NCI-H1436 (cell line): ENCODE data around the gene C1orf210.

Experiments used
- DNase-seq: peaks from one replicate; lab custom pipeline; 2025; lab: John Stamatoyannopoulos, UW

The C1orf210 gene

DNA sequence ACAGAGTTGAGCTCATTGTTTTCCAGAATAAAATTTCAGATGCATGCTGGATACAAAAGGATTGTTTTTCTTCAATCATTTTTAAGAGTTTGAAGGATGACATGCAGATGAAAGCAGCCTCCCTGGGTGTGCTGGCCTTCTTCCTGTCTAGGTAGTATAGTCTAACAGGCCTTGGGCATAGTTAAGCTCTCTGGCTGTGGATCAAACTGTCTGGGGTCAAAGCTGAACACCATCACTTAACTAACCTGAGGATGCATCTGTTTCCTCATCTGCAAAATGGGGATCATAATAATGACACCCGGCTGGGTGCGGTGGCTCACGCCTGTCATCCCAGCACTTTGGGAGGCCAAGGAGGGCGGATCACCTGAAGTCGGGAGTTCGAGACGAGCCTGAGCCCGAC is 9.4 kb upstream of the C1orf210 start:
- DNase-seq: no peak

DNA sequence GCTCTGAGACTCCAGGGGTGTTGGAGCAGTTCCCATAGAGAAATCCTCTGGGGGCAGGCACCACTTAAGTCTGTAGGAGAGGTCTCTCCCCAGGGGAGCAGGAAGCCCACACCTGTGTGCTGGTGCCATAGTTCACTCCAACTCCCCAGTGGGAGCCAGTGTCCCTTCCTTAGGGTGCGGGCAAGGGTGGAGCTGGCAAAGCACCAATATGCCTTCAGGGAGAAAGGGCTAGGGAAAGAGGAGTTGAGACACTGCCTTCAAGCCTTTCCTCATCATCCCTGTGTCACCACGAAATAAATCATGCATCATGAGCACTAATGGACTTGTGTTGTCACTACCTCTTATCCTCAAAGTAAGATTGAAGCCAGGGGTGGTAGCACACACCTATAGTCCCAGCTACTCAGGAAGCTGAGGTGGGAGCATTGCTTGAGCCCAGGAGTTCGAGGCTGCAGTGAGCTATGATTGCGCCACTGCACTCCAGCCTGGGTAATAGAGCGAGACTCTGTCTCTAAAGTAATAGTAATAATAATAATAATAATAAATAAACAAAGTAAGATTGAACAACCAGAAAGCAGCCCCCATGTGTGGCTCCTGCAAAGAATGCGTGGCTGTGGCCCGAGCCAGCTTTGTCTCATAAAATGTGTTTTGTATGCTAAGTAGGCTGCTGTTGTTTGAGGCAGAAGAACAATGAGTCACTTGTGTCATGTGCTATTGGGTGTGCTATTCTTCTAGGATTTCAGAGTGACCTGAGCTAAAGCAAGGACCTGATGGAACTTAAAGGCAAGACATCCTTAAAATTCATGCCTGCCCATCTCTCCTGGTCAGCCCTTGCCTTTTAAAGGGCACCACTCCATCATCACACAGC is 8.7 kb upstream of the C1orf210 start:
- no peak for DNase-seq

DNA sequence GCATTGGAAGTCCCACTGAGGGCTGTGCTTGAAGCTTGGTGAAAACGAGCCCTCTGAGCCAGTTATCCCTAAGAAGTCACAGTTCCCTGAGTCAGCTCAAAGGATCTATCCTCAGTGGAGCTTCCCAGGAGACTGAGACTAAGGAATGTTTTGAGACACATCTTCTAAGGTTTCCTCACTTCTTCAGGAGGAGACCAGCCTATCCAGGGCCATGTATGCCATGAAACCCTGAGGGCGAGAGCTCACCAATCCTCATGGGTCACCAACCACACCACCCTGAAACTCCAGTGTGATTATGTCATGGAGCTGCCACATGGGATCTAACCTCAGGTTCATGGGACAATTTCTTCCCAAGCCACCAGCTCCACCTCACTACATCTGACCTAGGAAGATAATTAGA is 7.8 kb upstream of the C1orf210 start:
- DNase-seq: no peak

DNA sequence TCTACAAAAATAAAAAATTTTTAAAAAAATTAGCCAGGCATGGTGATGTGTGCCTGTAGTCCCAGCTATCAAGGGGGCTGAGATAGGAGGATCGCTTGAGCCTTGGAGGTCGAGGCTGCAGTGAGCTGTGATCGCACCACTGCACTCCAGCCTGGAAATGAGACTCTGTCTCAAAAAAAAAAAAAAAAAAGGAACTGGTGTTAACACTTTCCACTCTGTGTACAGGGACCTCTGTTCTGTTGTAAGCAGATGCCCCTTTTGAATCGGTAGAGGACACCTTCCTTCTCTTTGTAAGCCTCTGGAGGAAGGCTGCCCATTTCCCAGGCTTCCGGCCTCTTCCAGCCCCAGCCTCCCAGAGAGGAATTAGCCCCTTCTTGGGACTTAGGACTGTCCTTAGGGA is 7.3 kb upstream of the C1orf210 start:
- no peak for DNase-seq

DNA sequence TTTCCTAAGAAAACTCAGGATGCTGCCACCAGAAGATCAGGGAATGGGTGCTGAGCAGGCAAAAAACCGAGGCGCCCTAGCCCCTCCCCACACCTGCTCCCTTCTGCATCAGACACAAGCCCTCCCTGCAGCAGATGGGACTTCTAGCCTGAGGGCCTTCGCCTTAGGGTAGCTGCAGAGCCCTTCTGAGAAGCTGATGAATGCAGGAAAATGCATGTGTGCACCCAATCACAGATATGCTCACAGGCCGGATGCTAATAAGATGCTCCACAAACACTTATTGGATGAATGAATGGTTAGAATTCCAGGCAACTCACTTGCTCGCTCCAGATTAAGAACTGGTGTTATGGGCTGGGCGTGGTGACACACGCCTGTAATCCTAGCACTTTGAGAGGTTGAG is 6.8 kb upstream of the C1orf210 start:
- no peak for DNase-seq

DNA sequence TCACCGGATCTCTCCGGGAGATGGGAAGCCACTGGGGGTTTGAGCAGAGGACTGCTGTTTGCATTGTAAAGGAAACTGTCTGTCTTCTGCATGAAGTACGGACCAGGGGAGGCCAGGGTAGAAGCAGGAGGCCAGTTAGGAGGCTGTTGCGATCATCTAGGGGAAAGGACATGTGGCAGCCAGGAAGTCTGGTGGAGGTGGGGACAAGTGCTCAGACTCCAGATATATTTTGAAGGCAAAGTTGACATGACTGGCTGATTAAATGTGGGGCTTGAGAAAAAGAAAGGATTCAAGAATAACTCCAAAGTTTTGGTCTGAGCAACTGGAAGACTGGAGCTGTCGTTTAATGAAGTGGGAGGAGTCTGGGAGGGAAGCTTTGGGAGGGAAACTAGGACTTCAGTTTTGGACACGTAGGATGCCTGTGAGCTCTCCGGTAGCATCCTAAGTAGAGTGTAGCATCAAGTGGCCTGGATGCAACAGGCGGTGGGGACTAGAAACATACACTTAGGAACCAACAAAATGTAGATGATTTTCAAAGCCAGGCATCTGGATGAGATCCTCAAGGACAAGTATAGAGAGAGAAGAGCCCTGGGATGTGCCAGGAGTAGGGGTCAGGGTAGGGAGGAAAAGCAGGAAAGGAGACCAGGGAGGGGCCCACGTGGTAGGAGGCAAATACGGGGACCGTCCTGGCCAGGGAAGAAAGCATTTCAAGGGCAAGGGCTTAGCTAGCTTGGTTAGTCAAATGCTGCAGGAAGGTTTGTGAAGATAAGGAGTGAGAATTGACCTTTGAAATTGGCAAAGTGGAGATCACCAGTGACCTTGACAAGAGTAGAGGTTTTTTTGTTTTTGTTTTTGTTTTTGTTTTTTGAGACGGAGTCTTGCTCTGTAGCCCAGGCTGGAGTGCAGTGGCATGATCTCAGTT is 3.7 kb upstream of the C1orf210 start:
- DNase-seq: no peak

DNA sequence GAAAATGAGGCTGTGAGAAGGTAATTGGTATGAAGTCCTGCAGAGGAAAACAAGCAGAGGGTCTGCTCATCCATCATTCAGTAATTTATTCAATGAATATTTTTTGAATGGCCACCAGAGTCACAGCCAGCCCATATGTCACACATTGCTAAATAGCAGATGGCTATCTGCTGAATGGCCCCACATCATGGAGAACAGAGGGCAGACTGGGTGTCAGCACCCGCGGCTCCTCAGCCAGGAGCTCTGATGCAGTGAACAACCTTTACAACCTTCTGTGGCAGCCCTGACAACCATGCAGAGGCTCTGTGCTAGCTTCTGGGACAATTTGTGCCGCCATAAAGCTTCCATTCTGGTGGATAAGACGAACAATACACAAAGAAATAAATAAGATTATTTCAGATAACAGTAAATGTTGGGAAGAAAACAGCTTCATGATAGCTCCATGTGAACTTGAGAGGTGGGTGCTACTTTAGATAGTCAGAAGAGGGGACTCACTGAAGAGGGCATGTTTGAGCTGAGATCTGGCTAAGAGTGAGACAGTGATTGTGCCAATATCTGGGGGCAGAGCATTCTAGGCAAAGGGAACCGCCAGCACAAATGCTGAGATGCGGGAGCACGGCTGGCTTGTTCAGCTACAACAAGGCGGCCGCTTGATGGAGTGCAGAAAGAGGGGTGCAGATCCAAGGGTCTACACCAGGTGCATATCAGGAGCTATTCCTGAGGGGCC is 2.8 kb upstream of the C1orf210 start:
- DNase-seq: no peak

DNA sequence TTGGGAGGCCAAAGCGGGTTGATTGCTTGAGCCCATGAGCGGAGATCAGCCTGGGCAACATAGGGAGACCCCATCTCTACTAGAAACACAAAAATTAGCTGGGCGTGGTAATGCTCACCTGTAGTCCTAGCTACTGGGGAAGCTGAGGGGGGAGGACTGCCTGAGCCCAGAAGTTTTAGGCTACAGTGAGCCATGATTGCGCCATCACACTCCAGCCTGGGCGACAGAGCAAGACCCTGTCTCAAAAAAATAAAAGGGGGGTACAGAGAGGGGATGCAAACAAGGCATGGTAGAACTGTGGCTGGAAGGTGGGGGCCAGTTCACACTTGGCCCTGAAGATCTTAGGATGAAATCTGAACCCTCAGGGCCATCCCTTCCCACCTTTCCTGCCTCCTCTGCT is 1.2 kb upstream of the C1orf210 start:
- DNase-seq: no peak

DNA sequence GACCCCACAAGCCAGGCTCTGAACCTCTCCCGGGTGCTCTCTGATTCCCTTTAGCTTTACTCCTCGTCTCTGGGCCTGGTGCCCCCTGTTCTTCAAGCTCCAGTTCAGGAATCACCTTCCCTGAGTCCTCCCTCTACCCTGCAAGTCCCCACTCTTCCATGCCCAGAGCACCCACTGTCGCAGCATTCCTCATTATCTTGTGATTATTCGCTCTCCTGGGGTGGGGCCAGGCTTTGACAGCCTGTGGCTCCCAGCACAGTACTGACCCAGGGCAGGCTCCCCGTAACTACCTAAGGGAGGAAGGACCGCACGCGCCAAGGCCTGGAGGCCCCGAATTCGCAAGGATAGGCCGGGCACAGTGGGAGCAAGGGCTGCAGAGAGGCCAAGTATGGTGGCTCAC is 734 bp upstream of the C1orf210 start:
- DNase-seq: no peak

DNA sequence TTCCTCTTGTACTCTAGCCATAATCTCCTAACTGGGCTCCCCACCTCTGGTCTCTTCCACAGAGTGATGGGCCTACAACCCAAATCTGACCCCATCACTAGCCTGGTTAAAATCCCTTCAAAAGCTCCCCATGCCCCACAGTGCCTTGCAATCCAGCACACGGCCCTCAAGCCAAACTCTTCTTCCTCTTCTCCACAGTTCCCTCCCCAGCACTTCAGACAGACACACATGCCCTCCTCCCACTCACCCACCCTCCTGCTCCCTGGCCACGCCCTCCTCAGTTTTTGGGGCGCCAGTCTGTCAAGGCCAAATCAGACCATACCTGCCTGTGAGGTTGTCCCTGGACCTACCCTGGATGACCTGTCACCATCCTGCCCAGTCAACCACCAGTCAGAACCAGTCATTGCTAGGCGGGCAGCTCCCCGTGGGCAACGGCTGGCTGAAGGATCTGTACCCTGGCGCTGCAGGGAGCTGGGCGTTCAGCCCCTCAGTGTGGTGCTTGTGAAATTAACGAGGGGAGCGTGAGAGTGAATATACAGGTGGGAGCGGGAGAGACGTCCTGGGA is 753 bp downstream of the C1orf210 start:
- DNase-seq: no peak

DNA sequence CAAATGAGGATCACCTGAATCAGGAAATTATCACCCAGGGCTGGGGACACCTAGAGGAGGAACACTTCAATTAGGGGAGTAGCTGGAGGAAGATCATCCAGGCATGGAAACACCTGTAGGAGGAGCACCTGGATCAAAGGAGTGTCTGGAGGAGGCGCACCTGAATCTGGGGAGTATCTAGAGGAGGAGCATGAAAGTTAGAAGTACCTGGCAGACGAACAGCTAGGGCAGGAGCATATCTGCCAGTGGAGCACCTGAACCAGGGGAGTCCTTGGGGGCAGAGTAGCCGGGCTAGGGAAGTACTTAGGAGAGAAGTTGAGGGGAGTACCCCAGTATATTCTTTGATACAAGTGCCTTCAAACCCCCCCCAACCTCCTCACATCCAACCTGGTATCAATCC is 1.3 kb downstream of the C1orf210 start:
- DNase-seq: no peak

DNA sequence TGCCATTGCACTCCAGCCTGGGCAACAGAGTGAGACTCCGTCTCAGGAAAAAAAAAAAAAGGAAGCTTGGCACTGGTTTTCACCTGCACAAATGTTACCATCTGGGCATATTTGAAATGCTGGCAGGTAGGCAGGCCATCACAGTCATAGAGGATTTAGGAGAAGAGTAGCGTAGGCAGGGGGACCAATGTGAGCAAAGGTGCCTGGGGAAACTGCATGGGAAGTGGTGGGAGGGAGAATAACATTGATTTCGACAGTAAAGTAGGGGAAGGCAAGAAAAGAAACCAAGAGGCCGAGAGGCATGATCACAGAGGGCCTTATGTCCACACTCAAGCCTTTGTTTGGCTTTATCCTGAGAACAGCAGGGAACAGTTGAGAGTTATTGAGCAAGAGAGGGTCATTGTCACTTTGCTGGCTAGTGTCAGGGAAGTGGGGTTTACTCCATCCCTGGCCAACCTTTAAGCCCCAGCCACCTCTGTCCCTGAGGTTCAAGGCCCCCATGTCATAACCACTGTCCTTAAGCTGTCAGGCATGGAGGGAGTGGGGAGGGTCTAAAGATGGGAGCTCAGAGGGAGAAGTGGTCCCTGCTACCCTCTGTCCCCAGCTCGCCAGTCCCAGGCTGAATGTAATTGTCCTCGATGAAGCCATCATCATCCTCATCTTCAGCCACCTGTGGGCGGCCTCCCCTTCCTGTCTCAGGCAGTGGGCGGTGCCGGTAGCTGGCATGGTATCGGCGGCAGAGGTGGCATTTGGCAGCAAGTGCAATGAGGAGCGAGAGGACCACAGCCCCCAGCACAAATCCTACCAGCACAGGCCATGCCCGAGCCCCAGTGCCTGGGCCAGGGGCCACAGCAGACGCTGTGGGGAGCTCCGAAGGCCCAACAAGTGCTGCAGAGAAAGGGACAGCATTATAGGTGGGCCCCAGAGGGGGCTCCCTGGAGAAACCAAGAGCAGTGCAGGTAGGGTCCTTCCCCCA is 2.9 kb downstream of the C1orf210 start:
- DNase-seq: no peak

DNA sequence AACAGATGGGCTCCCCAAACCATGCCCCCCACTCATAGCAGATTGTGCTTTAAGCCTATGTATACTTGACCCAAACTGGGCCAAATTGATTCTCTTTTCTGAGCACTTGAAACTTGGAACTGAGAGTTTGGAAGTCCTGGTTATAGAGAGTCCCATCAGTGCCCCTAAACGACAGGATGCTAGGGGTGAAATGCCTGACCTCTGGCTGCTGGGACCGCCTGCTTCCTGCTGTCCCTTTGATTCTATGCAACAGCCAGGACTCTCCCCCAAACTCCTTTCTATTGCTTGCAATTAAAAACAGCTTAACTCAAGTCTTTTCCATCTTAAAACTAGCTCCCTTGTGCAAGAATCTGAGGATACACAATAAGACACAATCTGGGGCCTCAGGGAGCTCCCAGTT is 4.7 kb downstream of the C1orf210 start:
- DNase-seq: no peak

DNA sequence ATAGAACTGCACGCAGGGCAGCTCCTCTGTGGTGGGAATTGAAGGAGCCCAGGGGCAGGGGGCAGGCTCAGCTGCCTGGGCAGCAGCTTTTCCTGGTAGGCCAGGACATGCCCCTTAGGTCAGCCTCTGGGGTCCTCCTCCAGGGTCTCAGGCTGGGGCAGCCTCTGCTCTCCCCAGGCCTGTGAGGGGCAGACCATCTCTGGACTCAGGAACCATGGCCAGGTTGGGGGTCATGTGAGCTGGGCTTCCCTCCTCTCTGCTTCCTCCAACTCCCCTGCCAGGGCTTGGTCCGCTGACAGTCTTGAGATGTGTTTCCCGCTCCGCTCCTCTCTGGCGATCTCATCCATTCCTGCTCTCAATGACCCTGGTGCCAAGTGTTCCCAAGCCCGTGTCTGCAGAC is 5.7 kb downstream of the C1orf210 start:
- DNase-seq: no peak

DNA sequence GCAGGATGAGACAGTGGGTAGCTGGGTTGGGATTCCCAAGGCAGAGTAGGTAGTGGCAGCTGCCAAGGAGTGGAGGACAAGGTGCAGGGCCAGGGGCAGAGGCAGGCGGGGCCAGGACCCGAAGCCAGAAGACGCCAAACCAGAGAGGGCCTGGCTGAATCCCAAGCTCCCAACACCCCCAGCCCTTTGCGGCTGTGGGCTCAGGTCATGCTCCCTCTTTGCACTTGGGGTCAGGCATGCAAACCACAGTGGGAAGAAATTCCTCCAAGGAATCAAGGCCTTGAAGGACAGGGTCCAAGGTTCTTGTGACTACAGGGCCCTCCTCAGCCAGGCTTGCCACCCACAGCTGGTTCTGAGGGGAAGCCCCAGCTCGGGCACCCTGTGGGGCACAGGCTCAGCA is 6.2 kb downstream of the C1orf210 start:
- DNase-seq: no peak

DNA sequence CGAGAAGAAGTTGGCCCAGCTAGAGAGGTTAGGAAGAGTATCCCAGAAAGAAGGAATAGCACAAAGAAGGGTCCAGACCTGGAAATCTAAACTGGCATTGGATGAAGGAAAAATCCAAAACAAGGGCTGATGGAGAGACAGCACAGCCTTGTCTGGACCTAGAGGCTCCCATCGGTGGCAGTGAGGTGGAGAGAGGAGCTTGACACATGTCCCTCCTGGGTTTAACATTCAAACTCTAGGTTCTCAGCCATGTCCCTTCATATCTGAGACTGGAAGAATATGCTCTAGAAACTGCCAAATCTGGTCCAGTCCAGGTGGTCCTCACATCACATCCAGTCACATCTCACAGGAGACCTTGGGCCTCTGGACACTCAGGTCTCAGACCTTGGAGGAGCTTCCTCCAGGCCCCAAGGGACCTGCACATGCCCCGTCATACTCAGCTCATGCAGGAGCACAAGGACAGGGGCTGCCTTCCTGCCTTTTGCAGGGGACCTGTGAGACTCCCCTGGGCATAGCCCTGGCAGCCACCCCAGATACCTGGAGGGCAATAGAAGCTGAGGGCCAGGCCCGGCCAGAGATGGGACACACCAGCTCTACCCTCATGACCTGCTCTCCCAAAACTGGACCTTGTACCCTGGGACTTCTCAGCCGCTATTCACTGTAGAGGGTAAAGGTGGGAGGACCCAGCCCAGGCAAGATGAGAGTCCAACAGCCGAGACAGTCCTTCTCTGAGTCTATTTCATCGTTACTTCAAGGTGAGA is 8.1 kb downstream of the C1orf210 start:
- no peak for DNase-seq

DNA sequence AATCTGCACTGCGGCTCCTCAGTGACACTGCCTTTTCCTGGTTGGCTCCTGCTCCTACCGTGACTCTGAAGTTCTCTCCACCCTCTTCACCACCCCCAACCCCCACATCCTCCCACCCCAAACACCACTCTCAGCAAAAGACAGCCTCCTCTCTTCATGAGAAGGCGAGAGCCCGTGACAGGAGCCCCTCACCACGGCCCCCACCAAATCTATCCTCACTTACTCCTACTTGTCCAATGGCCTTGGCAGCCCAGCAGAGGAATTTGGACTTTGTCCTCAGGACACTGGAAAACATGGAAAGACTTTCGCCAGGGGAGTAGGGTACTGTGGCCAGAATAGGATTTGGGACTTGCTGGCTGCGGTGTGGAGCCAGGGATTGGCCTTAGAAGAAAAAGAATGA is 8.7 kb downstream of the C1orf210 start:
- DNase-seq: no peak

DNA sequence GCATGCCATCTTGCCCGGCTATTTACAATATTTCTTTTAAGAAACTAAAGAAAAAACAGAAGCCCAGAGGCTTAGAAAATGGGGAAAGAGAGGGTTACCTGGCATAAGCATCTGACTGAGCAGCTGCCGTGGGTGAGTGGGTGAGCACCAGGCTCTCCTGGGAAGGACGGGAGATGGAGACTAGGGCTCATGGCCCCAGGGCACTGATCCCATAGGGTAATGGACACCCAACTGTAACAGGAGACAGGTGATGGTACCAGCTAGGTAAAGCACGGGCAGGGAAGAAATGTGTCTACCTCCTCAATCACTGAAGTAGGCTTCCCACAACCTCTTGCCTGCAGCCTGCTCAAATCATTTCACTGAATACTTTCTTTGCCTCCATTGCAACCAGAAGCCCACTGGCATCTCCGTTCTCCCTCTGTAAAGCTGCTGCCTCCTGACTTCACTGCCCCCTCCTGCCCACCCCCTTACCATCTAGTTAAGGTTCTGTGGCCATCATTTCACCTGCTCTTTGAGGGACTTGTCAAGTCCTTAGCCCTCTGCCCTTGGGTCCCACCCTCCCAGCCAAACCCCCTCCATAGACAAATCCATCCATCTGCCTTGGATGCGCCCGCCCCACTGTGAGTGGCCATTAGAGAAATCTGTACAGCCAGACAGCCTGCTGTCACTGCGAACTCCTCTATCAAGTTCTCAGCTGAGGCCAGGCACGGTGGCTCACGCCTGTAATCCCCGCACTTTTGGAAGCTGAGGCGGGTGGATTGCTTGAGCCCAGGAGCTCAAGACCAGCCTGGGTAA is 9.4 kb downstream of the C1orf210 start:
- no peak for DNase-seq

DNA sequence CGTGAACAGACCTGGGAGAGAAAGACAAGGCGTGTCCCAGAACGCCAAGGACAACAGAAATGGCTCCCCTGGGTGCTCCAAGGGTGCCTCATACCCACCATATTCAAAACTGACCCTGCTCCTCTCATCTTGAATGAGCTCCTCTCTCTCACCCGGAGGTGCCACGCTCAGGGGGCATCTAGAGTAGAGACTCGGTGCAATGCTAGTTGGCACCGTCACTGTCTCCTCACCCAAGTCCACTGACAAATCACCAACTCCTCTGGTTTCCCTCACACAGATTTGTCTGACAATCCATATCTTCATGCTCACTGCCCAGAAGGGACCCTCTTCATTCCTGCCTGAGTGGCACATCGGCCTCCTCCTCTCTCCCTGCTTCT is 10.6 kb downstream of the C1orf210 start:
- DNase-seq: no peak
